ENCODE data around the gene HPN. TPM values are rescaled to one million over a fixed set of nuclear protein-coding genes. Genes with fewer than 3 reads are reported as not detected.
A peak's percentile ranks its signal among the peaks of the same experiment; 100 is the strongest.

The HPN gene
- total RNA-seq, 1 donor from 2014 or later, result not detected

GRCh38 chr19:35042954-35043604 lies 1.6 kb downstream of the HPN start:
- no peak overlapping the region for H3K27ac Mint-ChIP-seq (ENCODE audit: unreplicated experiment)
- H3K9me3 Mint-ChIP-seq (ENCODE audit: unreplicated experiment), result no peaks in the 10 kb centered on the region
- H3K4me1 Mint-ChIP-seq (ENCODE audit: unreplicated experiment), result peaks cover 4% of the 10 kb centered on the region
- TF ChIP-seq, protein P1, sequence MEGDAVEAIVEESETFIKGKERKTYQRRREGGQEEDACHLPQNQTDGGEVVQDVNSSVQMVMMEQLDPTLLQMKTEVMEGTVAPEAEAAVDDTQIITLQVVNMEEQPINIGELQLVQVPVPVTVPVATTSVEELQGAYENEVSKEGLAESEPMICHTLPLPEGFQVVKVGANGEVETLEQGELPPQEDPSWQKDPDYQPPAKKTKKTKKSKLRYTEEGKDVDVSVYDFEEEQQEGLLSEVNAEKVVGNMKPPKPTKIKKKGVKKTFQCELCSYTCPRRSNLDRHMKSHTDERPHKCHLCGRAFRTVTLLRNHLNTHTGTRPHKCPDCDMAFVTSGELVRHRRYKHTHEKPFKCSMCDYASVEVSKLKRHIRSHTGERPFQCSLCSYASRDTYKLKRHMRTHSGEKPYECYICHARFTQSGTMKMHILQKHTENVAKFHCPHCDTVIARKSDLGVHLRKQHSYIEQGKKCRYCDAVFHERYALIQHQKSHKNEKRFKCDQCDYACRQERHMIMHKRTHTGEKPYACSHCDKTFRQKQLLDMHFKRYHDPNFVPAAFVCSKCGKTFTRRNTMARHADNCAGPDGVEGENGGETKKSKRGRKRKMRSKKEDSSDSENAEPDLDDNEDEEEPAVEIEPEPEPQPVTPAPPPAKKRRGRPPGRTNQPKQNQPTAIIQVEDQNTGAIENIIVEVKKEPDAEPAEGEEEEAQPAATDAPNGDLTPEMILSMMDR (IDR thresholded peaks at IDR 0.05), result no peak
- no peaks in the 10 kb centered on the region for H3K36me3 Mint-ChIP-seq (ENCODE audit: unreplicated experiment)
- H3K27me3 Mint-ChIP-seq (ENCODE audit: unreplicated experiment), result no peaks in the 10 kb centered on the region
- DNase-seq (ENCODE audit: extremely low spot score, unreplicated experiment), result no peak
- H3K4me3 Mint-ChIP-seq (ENCODE audit: unreplicated experiment), result no peak overlapping the region

DNA sequence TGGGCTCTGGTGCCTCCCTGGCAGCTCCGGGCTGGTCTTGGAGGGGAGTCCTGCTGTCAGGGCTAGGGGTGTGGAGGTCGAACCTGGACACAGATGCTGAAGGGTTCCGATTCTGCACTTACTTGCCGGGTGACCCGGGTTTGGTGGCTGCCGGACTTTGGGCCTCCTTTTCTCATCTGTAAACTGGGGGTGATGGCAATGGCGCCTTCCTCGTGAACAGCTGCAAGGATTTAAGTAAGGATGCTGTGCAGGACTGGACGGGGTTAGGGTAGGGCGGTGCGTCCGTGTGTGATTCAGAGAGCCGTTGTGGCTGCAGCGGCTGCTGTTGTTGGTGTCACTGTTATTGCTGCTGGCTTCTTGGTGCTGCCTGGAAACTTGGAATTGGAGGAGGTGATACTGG lies 2.4 kb downstream of the HPN start:
- Mint-ChIP-seq H3K4me3 (ENCODE audit: unreplicated experiment) (no peak overlapping the region), H3K9me3 (ENCODE audit: unreplicated experiment) (no peaks in the 10 kb centered on the region), H3K36me3 (ENCODE audit: unreplicated experiment) (no peaks in the 10 kb centered on the region)

DNA sequence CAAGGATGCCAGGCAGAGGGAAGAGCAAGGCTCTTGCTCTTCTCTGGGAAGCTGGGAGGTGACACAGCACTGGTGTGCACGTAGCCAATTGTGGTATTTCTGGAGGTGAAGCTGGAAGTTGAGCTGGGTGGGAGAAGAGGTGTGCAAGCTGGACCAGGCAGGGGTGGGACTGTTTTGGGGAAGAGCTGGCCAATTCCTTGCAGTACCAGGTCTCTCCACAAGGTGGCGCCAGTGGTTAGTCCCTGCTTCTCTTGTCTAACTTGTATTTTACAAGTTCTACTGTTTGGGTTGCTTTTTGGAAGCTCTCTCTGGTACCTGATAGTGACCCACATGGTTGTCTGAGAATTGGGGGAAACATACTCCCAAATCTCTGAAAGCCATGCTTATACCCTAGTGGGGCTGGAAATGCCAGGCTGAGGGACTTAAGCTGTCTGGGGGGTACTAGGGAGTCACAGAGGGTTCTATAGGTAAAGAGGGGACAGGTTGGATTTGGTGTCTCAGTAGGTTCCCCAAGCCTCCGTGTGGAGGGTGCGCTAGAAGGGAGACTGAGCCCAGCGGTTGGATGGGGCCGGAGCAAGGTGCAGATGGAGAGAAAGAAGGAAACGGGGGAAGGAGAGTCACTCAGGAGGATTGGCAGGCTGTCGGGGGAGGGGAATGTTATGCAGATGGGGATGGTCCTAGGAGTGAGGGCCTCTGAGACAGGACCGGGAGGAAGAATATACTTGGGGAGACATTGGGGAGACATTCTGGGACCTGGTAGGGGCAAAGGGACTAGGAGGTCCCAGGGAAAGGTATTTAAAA lies 3.0 kb downstream of the HPN start:
- TF ChIP-seq, protein P1 (IDR thresholded peaks at IDR 0.05), result peak; percentile 88
- no peak for DNase-seq (ENCODE audit: extremely low spot score, unreplicated experiment)
- no peaks in the 10 kb centered on the region for H3K36me3 Mint-ChIP-seq (ENCODE audit: unreplicated experiment)
- peaks cover 3% of the 10 kb centered on the region for H3K4me1 Mint-ChIP-seq (ENCODE audit: unreplicated experiment)
- peaks cover 6% of the 10 kb centered on the region for H3K27me3 Mint-ChIP-seq (ENCODE audit: unreplicated experiment)
- H3K4me3 Mint-ChIP-seq (ENCODE audit: unreplicated experiment), result no peak overlapping the region
- H3K27ac Mint-ChIP-seq (ENCODE audit: unreplicated experiment), result no peak overlapping the region
- no peaks in the 10 kb centered on the region for H3K9me3 Mint-ChIP-seq (ENCODE audit: unreplicated experiment)

More for the DNA sequence above, 2.4 kb downstream of the HPN start:
- peaks cover 3% of the 10 kb centered on the region for H3K4me1 Mint-ChIP-seq (ENCODE audit: unreplicated experiment)
- H3K27me3 Mint-ChIP-seq (ENCODE audit: unreplicated experiment), result peaks cover 3% of the 10 kb centered on the region
- H3K27ac Mint-ChIP-seq (ENCODE audit: unreplicated experiment), result no peak overlapping the region
- TF ChIP-seq, protein P1 (IDR thresholded peaks at IDR 0.05), result no peak
- no peak for DNase-seq (ENCODE audit: extremely low spot score, unreplicated experiment)

GRCh38 chr19:35045667-35046300 lies 4.3 kb downstream of the HPN start:
- H3K36me3 Mint-ChIP-seq (ENCODE audit: unreplicated experiment), result no peaks in the 10 kb centered on the region
- no peak overlapping the region for H3K27ac Mint-ChIP-seq (ENCODE audit: unreplicated experiment)
- TF ChIP-seq, protein P1 (IDR thresholded peaks at IDR 0.05), result peak; percentile 20
- peaks cover 9% of the 10 kb centered on the region for H3K27me3 Mint-ChIP-seq (ENCODE audit: unreplicated experiment)
- H3K4me3 Mint-ChIP-seq (ENCODE audit: unreplicated experiment), result no peak overlapping the region
- no peaks in the 10 kb centered on the region for H3K4me1 Mint-ChIP-seq (ENCODE audit: unreplicated experiment)
- H3K9me3 Mint-ChIP-seq (ENCODE audit: unreplicated experiment), result no peaks in the 10 kb centered on the region
- no peak for DNase-seq (ENCODE audit: extremely low spot score, unreplicated experiment)

DNA sequence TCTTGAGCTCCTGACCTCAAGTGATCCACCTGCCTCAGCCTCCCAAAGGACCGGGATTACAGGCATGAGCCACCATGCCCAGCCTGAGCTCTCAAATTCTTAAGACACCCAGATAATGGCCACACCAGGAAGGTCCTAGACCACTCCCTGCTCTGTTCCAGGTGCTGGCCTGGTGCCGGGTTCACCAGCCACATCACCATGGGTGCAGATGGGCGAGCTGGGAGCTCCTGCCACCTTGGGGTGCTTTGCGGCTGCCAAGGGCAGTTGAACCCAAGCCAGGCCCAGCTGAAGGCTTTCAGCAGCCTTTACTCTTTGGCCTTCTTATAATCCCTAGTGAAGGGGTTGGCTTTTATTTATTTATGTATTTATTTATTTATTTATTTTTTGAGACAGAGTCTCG lies 4.9 kb downstream of the HPN start:
- no peak overlapping the region for H3K4me3 Mint-ChIP-seq (ENCODE audit: unreplicated experiment)
- TF ChIP-seq, protein P1 (IDR thresholded peaks at IDR 0.05), result no peak
- no peaks in the 10 kb centered on the region for H3K9me3 Mint-ChIP-seq (ENCODE audit: unreplicated experiment)
- no peak overlapping the region for H3K27ac Mint-ChIP-seq (ENCODE audit: unreplicated experiment)
- DNase-seq (ENCODE audit: extremely low spot score, unreplicated experiment), result no peak
- no peaks in the 10 kb centered on the region for H3K4me1 Mint-ChIP-seq (ENCODE audit: unreplicated experiment)
- H3K36me3 Mint-ChIP-seq (ENCODE audit: unreplicated experiment), result no peaks in the 10 kb centered on the region
- peaks cover 9% of the 10 kb centered on the region for H3K27me3 Mint-ChIP-seq (ENCODE audit: unreplicated experiment)

Data from osteocyte (in vitro differentiated cells).